GM18511 (cell line): ENCODE data around the gene CCL25.
A peak's percentile ranks its signal among the peaks of the same experiment; 100 is the strongest.

ENCODE experiments used
- ATAC-seq: cut with Tn5 transposase; IDR thresholded peaks from one replicate; pipeline ENCODE4 v1.9.1; 2021; ENCODE audit warnings: mild to moderate bottlenecking, moderate library complexity; ENCODE audit not compliant: unreplicated experiment

Gene CCL25

GRCh38 chr19:8044018-8044417 is 8.5 kb upstream of the CCL25 start:
- no peak for ATAC-seq

- ATAC-seq, result no peak
Measured at GRCh38 chr19:8045872-8046568, 6.5 kb upstream of the CCL25 start.

- ATAC-seq, result no peak
Measured at GRCh38 chr19:8046569-8047165, 5.9 kb upstream of the CCL25 start.

- peak; percentile 83 for ATAC-seq
Measured at GRCh38 chr19:8050274-8051096, 2.1 kb upstream of the CCL25 start.

- no peak for ATAC-seq
Measured at GRCh38 chr19:8054169-8054568, 1.6 kb downstream of the CCL25 start.

- ATAC-seq, result no peak
Measured at GRCh38 chr19:8056533-8056932, 4.0 kb downstream of the CCL25 start.

- ATAC-seq, result no peak
Measured at GRCh38 chr19:8057545-8058270, 5.1 kb downstream of the CCL25 start.

- ATAC-seq, result no peak
Measured at GRCh38 chr19:8064911-8065874, 12.6 kb downstream of the CCL25 start.

- ATAC-seq, result no peak
Measured at GRCh38 chr19:8065875-8066261, 13.3 kb downstream of the CCL25 start.

GRCh38 chr19:8069096-8069973 is 16.8 kb downstream of the CCL25 start:
- no peak for ATAC-seq

GRCh38 chr19:8071912-8072311 is 19.4 kb downstream of the CCL25 start:
- ATAC-seq, result no peak

- no peak for ATAC-seq
Measured at GRCh38 chr19:8074501-8074900, 21.9 kb downstream of the CCL25 start.

- ATAC-seq, result no peak
Measured at GRCh38 chr19:8075158-8076074, 22.9 kb downstream of the CCL25 start.

- no peak for ATAC-seq
Measured at GRCh38 chr19:8079988-8080387, 27.4 kb downstream of the CCL25 start.

- ATAC-seq, result no peak
Measured at GRCh38 chr19:8080832-8081231, 28.3 kb downstream of the CCL25 start.

- no peak for ATAC-seq
Measured at GRCh38 chr19:8081569-8082550, 29.3 kb downstream of the CCL25 start.

GRCh38 chr19:8083141-8083540 is 30.6 kb downstream of the CCL25 start:
- ATAC-seq, result no peak
